ENCODE results near the gene TCF7L2.
A peak's percentile ranks its signal among the peaks of the same experiment; 100 is the strongest.

Gene TCF7L2

DNA sequence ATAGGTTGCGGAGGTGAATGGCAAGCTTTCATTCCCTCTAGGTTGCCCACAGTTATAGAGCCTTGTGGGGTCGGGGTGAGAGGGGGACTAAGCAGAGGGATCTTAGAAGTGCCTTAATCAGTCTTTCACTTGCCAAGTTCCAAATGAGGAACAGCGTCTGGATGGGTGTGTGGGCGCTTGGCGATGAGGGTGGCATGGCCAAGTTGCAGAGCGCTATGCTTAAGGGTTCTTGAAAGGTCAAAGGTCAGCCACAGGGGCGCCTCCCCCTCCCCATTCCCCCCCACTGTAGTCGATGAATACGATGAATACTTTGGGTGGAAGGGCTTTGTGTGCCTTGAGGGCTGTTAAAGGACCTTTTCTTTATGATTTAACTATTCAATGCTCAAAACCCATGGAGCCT, 185.0 kb downstream of the TCF7L2 start:
- Histone ChIP-seq H3K27ac (ENCODE audit: low read length) (no peak overlapping the region), H3K36me3 (ENCODE audit: control insufficient read depth in 2 of 2, insufficient read depth in 2 of 2, low read length in 2 of 2) (no peaks in the 10 kb centered on the region), H3K9ac (ENCODE audit: low read length in 2 of 2) (no peak overlapping the region), H3K4me3 (ENCODE audit: low read length in 2 of 2) (no peak overlapping the region), H3K9me3 (ENCODE audit: control insufficient read depth in 2 of 2, low read length in 2 of 2) (no peaks in the 10 kb centered on the region), H3K27me3 (ENCODE audit: control insufficient read depth in 1 of 2, insufficient read depth in 2 of 2, low read length in 2 of 2) (no peaks in the 10 kb centered on the region), H3K4me1 (ENCODE audit: control insufficient read depth, insufficient read depth, low read length) (peaks cover 35% of the 10 kb centered on the region)

GRCh38 chr10:113137941-113138685, 188.1 kb downstream of the TCF7L2 start:
- no peak overlapping the region for H3K4me3 ChIP-seq (ENCODE audit: low read length in 2 of 2)
- H3K9me3 ChIP-seq (ENCODE audit: control insufficient read depth in 2 of 2, low read length in 2 of 2): no peaks in the 10 kb centered on the region
- no peaks in the 10 kb centered on the region for H3K27me3 ChIP-seq (ENCODE audit: control insufficient read depth in 1 of 2, insufficient read depth in 2 of 2, low read length in 2 of 2)
- H3K9ac ChIP-seq (ENCODE audit: low read length in 2 of 2): no peak overlapping the region
- H3K27ac ChIP-seq (ENCODE audit: low read length): no peak overlapping the region
- H3K36me3 ChIP-seq (ENCODE audit: control insufficient read depth in 2 of 2, insufficient read depth in 2 of 2, low read length in 2 of 2): peaks cover 0 to 12% of the 10 kb centered on the region in 2 donors
- H3K4me1 ChIP-seq (ENCODE audit: control insufficient read depth, insufficient read depth, low read length): peaks cover 24% of the 10 kb centered on the region

DNA sequence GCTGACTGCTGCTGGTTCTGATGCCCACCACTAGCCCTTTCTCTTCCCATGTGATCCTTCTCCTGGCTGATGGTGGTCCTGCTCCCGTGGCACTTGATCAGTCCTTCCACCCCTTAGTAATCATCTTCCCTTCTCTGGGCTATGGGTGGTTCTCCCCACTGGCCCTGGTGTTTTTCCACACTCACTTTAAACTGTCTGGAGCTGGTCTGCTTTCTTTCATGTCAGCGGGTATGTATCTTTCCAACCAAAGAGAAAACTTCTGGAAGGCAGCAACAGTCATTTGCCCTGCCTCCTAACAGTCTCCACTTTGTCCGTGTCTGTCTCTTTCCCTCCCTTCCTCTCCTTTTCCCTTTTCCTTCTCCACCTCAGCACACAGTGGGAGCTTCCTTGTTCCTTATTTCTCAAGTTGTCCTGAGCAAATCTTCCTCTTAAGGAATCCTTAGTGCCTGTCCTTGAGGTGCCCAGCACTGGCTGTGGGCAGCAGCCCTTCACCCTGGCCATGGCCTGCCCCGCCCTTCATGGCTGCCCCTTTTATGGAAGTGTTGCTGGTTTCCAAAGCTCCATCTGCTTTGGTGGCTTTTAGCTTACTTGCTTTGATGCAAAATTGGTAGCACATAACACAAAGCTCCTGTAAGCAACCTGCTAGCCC, 189.0 kb downstream of the TCF7L2 start:
- no peak overlapping the region for H3K9ac ChIP-seq (ENCODE audit: low read length in 2 of 2)
- no peaks in the 10 kb centered on the region for H3K9me3 ChIP-seq (ENCODE audit: control insufficient read depth in 2 of 2, low read length in 2 of 2)
- peaks cover 0 to 21% of the 10 kb centered on the region in 2 donors for H3K36me3 ChIP-seq (ENCODE audit: control insufficient read depth in 2 of 2, insufficient read depth in 2 of 2, low read length in 2 of 2)
- H3K4me3 ChIP-seq (ENCODE audit: low read length in 2 of 2): no peak overlapping the region
- no peaks in the 10 kb centered on the region for H3K27me3 ChIP-seq (ENCODE audit: control insufficient read depth in 1 of 2, insufficient read depth in 2 of 2, low read length in 2 of 2)
- H3K4me1 ChIP-seq (ENCODE audit: control insufficient read depth, insufficient read depth, low read length): peaks cover 15% of the 10 kb centered on the region
- peak overlapping the region; percentile 53 for H3K27ac ChIP-seq (ENCODE audit: low read length)

GRCh38 chr10:113139699-113140098, 189.7 kb downstream of the TCF7L2 start:
- H3K9ac ChIP-seq (ENCODE audit: low read length in 2 of 2): no peak overlapping the region
- H3K9me3 ChIP-seq (ENCODE audit: control insufficient read depth in 2 of 2, low read length in 2 of 2): no peaks in the 10 kb centered on the region
- H3K4me3 ChIP-seq (ENCODE audit: low read length in 2 of 2): no peak overlapping the region
- H3K27me3 ChIP-seq (ENCODE audit: control insufficient read depth in 1 of 2, insufficient read depth in 2 of 2, low read length in 2 of 2): no peaks in the 10 kb centered on the region
- H3K4me1 ChIP-seq (ENCODE audit: control insufficient read depth, insufficient read depth, low read length): peaks cover 15% of the 10 kb centered on the region
- peaks cover 0 to 27% of the 10 kb centered on the region in 2 donors for H3K36me3 ChIP-seq (ENCODE audit: control insufficient read depth in 2 of 2, insufficient read depth in 2 of 2, low read length in 2 of 2)
- H3K27ac ChIP-seq (ENCODE audit: low read length): peak overlapping the region; percentile 53

GRCh38 chr10:113140143-113141011, 190.3 kb downstream of the TCF7L2 start:
- H3K4me1 ChIP-seq (ENCODE audit: control insufficient read depth, insufficient read depth, low read length): peaks cover 12% of the 10 kb centered on the region
- no peak overlapping the region for H3K9ac ChIP-seq (ENCODE audit: low read length in 2 of 2)
- H3K27me3 ChIP-seq (ENCODE audit: control insufficient read depth in 1 of 2, insufficient read depth in 2 of 2, low read length in 2 of 2): no peaks in the 10 kb centered on the region
- no peak overlapping the region for H3K27ac ChIP-seq (ENCODE audit: low read length)
- H3K9me3 ChIP-seq (ENCODE audit: control insufficient read depth in 2 of 2, low read length in 2 of 2): no peaks in the 10 kb centered on the region
- H3K4me3 ChIP-seq (ENCODE audit: low read length in 2 of 2): no peak overlapping the region
- H3K36me3 ChIP-seq (ENCODE audit: control insufficient read depth in 2 of 2, insufficient read depth in 2 of 2, low read length in 2 of 2): peaks cover 0 to 27% of the 10 kb centered on the region in 2 donors

DNA sequence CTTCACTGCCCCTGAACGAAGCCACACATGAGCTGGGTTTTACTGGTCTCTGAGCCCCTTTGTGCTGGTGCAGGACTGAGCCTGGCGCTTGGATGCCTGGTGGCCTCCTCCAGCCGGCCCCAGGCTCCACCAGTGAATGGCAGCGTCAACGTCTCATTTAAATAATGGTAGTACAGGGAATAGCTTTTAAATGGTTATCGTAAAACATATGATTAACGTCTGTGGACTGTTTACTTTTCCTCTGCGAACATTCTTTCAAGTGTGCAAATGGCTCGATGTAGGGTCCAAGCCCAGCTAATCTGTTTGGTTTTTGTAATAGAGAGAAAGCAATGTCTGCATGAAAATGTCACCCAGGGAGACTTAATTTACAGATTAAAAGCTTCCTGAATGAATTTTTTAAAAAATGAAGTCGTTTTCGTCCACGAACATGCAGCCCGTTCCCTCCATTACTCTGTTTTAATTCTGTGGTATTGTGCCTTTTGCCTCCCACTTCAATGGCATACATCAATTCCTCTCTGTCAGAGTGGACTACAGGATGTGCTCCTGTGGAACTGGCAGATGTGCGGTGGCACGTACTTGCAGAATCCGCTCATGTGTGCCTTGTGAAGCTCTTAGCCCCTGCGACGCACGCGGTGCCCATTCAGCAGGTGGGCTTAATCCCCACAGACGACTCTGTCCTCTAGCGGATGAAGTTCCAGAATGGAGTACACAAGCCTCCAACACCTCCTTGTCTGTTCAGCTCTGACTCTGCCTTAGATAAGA, 192.7 kb downstream of the TCF7L2 start:
- no peak overlapping the region for H3K27ac ChIP-seq (ENCODE audit: low read length)
- no peaks in the 10 kb centered on the region for H3K27me3 ChIP-seq (ENCODE audit: control insufficient read depth in 1 of 2, insufficient read depth in 2 of 2, low read length in 2 of 2)
- no peaks in the 10 kb centered on the region for H3K9me3 ChIP-seq (ENCODE audit: control insufficient read depth in 2 of 2, low read length in 2 of 2)
- H3K4me3 ChIP-seq (ENCODE audit: low read length in 2 of 2): no peak overlapping the region
- H3K4me1 ChIP-seq (ENCODE audit: control insufficient read depth, insufficient read depth, low read length): peaks cover 12% of the 10 kb centered on the region
- H3K36me3 ChIP-seq (ENCODE audit: control insufficient read depth in 2 of 2, insufficient read depth in 2 of 2, low read length in 2 of 2): peaks cover 13 to 35% of the 10 kb centered on the region in 2 donors
- H3K9ac ChIP-seq (ENCODE audit: low read length in 2 of 2): no peak overlapping the region

DNA sequence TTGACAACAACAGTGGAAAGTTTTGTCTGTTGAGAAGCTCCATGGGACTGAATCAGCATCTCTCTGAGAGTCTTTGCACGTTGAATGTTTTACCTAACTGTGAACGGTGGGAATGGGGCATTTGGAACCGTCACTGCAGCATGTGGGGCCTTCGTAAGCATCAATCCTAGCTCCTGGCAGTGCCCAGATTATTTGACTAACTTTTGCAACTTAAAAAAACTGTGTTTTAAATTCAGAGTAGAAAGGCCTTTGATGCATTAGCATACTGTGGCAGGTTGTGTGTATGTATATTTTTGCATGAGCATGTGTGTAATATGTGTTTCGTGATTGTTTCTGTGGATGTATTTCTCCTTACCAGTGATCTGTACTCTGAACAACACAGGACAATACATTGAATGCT, 194.5 kb downstream of the TCF7L2 start:
- Histone ChIP-seq H3K36me3 (ENCODE audit: control insufficient read depth in 2 of 2, insufficient read depth in 2 of 2, low read length in 2 of 2) (peaks cover 13 to 44% of the 10 kb centered on the region in 2 donors), H3K27ac (ENCODE audit: low read length) (no peak overlapping the region), H3K9ac (ENCODE audit: low read length in 2 of 2) (no peak overlapping the region), H3K4me3 (ENCODE audit: low read length in 2 of 2) (no peak overlapping the region), H3K27me3 (ENCODE audit: control insufficient read depth in 1 of 2, insufficient read depth in 2 of 2, low read length in 2 of 2) (no peaks in the 10 kb centered on the region), H3K4me1 (ENCODE audit: control insufficient read depth, insufficient read depth, low read length) (peaks cover 2% of the 10 kb centered on the region), H3K9me3 (ENCODE audit: control insufficient read depth in 2 of 2, low read length in 2 of 2) (no peaks in the 10 kb centered on the region)

DNA sequence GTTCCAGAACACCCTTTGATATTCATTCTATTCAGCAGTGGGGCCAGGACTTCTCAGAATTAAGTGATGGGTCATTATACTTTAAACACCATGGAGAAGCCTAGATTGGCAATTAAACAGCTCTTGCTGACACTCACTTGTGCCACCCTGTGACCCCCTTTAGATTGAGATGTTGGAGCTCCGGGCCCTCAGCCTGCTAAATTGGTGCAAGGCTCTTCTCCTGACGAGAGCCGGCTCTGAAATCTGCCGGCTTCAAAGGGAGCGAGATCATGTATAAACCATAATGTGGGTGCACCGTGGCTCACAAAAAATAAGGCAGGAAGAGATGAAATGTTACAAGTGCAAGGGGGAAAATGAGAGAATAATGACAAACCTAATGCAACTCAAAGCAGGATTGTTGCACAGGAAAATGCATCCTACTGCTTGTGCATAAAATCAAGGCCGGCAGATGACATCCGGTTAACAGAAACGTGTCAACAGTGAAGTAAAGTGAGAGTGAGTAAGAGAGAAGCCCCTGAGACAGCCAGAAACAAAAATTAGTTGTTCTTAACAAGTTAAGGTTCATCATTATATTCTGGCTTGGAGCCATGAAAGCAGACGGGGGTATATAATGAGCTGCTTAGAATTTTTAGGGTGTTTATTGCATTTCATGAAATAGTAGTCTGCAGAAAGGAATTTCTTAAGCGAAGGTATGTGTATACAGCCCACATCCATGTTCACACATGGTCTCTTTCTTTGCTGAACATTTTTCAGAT, 198.2 kb downstream of the TCF7L2 start:
- Histone ChIP-seq H3K4me3 (ENCODE audit: low read length in 2 of 2) (no peak overlapping the region), H3K9ac (ENCODE audit: low read length in 2 of 2) (no peak overlapping the region), H3K36me3 (ENCODE audit: control insufficient read depth in 2 of 2, insufficient read depth in 2 of 2, low read length in 2 of 2) (peaks cover 40 to 56% of the 10 kb centered on the region in 2 donors), H3K9me3 (ENCODE audit: control insufficient read depth in 2 of 2, low read length in 2 of 2) (no peaks in the 10 kb centered on the region), H3K27ac (ENCODE audit: low read length) (no peak overlapping the region), H3K4me1 (ENCODE audit: control insufficient read depth, insufficient read depth, low read length) (no peaks in the 10 kb centered on the region), H3K27me3 (ENCODE audit: control insufficient read depth in 1 of 2, insufficient read depth in 2 of 2, low read length in 2 of 2) (no peaks in the 10 kb centered on the region)

GRCh38 chr10:113148901-113149300, 198.9 kb downstream of the TCF7L2 start:
- no peak overlapping the region for H3K4me3 ChIP-seq (ENCODE audit: low read length in 2 of 2)
- H3K27ac ChIP-seq (ENCODE audit: low read length): no peak overlapping the region
- no peak overlapping the region for H3K9ac ChIP-seq (ENCODE audit: low read length in 2 of 2)
- H3K36me3 ChIP-seq (ENCODE audit: control insufficient read depth in 2 of 2, insufficient read depth in 2 of 2, low read length in 2 of 2): peaks cover 47 to 57% of the 10 kb centered on the region in 2 donors
- H3K9me3 ChIP-seq (ENCODE audit: control insufficient read depth in 2 of 2, low read length in 2 of 2): no peaks in the 10 kb centered on the region
- no peaks in the 10 kb centered on the region for H3K27me3 ChIP-seq (ENCODE audit: control insufficient read depth in 1 of 2, insufficient read depth in 2 of 2, low read length in 2 of 2)
- no peaks in the 10 kb centered on the region for H3K4me1 ChIP-seq (ENCODE audit: control insufficient read depth, insufficient read depth, low read length)
